HG02798 (cell line): ENCODE measurements around the gene ARHGEF38.
"Not testable (repeated sequence)": the region's sequence is repeated elsewhere in the genome, so short reads cannot be mapped to it uniquely, and the experiment has no call there.

Source experiments
- ATAC-seq: cut with Tn5 transposase; IDR thresholded peaks from one replicate; pipeline ENCODE4 v1.9.1; 2021; ENCODE audit warnings: mild to moderate bottlenecking; ENCODE audit not compliant: unreplicated experiment, poor library complexity

Gene ARHGEF38

DNA sequence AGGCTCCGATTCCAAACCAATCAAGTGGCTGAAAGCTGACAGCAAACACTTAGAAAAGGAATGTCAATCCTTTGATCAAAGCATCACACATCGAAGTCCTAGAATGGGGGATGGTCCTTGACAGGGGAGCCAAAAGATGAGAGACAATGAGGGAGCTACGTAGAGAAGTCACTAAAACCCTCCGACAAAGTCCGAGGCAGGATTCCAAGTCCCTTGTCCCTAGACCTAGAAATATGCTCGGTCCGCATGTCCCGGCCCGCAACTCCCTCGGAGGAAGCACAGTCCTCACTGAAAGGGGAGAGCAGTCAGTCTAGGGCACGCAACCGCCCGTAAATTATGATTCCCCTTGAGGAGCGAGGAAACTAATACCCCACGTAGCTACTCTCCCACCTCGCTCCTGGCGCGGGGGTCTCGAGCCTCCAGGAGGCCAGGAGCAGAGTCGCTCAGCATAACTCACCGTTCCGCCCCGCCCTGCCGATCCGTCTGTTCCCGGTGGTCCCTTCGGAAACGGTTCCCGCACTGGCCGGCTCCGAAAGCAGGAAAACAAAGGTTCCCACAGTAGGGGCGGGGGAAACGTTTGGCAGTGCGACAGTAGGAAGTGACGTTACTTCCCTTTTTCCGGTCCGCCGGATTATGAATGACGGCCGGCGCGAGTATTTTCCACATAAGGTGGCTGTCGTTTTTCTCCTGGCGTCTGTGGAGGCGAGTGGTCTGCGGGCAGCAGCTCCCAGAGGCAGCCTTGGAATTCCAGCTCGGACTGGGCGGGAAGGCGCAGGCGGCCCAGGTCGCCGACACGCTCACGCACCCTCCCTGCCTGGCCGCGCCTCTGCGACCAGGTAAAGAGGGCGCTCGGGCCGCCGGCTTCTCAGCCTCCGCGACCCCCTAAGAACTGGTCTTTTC lies 156.0 kb downstream of the ARHGEF38 start, which contains the start of the genes GSTCD and INTS12:
TSS of gene GSTCD (plus strand) at position 604 of the 900 bp plus-strand sequence. CDS start 8,830 bp downstream, outside the sequence.
TSS of gene INTS12 (minus strand) at position 509 of the 900 bp plus-strand sequence. CDS start 8,684 bp downstream, outside the sequence.
- peak; percentile 87 for ATAC-seq

- ATAC-seq = peak; percentile 21
Observed at GRCh38 chr4:105709081-105709450, 156.6 kb downstream of the ARHGEF38 start.

GRCh38 chr4:105710012-105710600 lies 157.7 kb downstream of the ARHGEF38 start:
- no peak for ATAC-seq

- ATAC-seq = no peak
Observed at GRCh38 chr4:105710678-105711077, 158.3 kb downstream of the ARHGEF38 start.

GRCh38 chr4:105712766-105713165 lies 160.3 kb downstream of the ARHGEF38 start:
- ATAC-seq = no peak

DNA sequence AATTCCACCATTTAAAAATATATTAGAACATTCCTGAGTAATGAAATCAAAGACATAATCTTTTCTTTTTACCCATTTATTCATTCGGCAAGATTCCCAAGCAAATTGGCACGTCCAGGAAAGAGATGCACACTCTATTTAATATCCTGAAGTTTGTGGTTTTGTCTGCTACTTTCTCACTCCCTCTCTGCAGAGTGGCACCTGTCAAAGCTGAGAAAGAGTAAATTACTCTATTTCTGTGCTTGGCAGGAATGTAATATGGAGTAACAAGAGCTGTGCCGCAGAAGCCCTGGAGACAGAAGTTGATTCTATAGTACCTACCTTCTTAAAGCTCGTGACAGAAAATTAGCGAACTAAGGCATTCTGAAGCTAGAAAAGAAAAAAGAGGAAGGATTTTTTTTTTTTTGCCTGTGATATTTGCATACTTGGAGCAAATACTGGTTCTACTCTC lies 161.7 kb downstream of the ARHGEF38 start:
- ATAC-seq = peak; percentile 78

DNA sequence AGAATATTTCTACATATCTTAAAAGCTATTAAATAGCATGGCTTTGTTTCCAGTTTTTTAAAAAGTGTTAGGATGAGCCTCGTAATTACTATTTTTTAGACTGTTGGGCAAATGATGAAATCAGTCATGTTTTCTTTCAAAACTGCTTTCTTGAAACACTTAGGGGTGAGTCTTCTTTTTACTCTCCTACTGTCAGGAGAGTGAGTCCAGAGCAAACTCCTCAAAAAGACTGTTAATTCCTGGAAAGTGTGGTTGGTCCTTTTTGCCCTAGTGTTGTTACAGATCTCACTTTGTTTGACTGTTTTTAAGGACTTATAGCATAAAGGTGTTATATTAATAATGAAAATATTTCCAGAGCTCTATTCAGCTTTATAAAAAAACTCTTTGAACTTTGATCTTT lies 162.5 kb downstream of the ARHGEF38 start:
- ATAC-seq = no peak

GRCh38 chr4:105715692-105716278 lies 163.4 kb downstream of the ARHGEF38 start:
- no peak for ATAC-seq

GRCh38 chr4:105719204-105719603 lies 166.8 kb downstream of the ARHGEF38 start:
- no peak for ATAC-seq

DNA sequence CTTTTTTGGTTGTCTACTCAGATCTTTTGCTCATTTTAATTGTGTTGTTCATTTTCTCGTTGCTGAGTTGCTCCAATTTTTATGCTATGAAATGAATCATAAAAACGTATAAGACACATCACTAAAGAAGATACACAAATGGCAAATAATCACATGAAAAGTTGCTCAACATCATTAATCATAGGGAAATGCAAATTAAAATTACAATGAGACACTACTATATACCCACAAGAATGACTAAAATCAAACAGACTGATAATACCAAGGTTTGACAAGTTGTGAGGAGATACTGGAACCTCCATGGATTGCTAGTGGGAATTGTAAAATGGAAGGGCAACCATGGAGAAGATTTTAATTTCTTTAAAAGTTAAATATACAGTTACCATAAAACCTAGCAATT lies 173.2 kb downstream of the ARHGEF38 start:
- no peak for ATAC-seq

DNA sequence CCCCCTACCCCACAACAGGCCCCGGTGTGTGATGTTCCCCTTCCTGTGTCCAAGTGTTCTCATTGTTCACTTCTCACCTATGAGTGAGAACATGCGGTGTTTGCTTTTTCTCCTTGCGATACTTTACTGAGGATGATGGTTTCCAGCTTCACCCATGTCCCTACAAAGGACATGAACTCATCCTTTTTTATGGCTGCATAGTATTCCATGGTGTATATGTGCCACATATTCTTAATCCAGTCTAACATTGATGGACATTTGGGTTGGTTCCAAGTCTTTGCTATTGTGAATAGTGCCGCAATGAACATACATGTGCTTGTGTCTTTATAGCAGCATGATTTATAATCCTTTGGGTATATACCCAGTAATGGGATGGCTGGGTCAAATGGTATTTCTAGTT lies 177.5 kb downstream of the ARHGEF38 start:
- not testable (repeated sequence) for ATAC-seq
